T-cell (primary cell): ENCODE measurements around the gene KCNMA1. TPM values are rescaled to one million over a fixed set of nuclear protein-coding genes. Genes with fewer than 3 reads are reported as not detected.

ENCODE experiments used
- ATAC-seq, 4 experiments: fragments of 200-7000 bp in 3 of 4; fragments of 150-1000 bp in 1 of 4; cut with Tn5 transposase; replicated peaks in 1 of 4; 1 replicate in 3 of 4; 2 replicates in 1 of 4; pipeline ENCODE4 v1.10.0; 2021; ENCODE audit warnings: moderate library complexity in 3 of 4, mild to moderate bottlenecking in 2 of 4, moderate number of reproducible peaks in 1 of 4
- CTCF ChIA-PET, 2 donors: fragments of 300-600 bp; sonication (Branson Sonifier 250); formaldehyde crosslinking; loops; one replicate each; lab custom pipeline; 2022; ENCODE audit warnings: antibody characterized with exemption in 2 of 2; lab: Charles Lee
- POLR2A ChIA-PET, 2 donors: fragments of 300-600 bp; sonication (Branson Sonifier 250); formaldehyde crosslinking; loops; one replicate each; lab custom pipeline; 2022; ENCODE audit warnings: antibody characterized with exemption in 2 of 2; lab: Charles Lee
- DNase-seq, 35 experiments: peaks; one replicate each; pipeline versions ENCODE4 v3.0.0 to v3.0.0-alpha.2; 2013 to 2023
- H3K27ac ChIP-seq: one replicate; pipeline ENCODE4 v1.5.1; 2013; ENCODE audit warnings: low read length
- H3K27me3 ChIP-seq, 2 experiments: replicated peaks in 1 of 2; 1 replicate in 1 of 2; 2 replicates in 1 of 2; pipeline versions ENCODE4 v1.6.1 to v1.7.0; 2013; ENCODE audit warnings: low read length in 1 of 2, mixed read lengths in 1 of 2; ENCODE audit not compliant: control insufficient read depth in 2 of 2, insufficient read depth in 2 of 2; ENCODE audit errors: extremely low read depth in 1 of 2
- H3K36me3 ChIP-seq, 2 donors: 1 replicate in 1 of 2; 2 replicates in 1 of 2; pipeline versions ENCODE4 v1.6.1 to v1.7.0; 2013; ENCODE audit warnings: low read length in 1 of 2; ENCODE audit not compliant: control insufficient read depth in 2 of 2, insufficient read depth in 1 of 2; ENCODE audit errors: extremely low read depth in 1 of 2
- H3K4me1 ChIP-seq, 2 experiments: 1 replicate in 1 of 2; 2 replicates in 1 of 2; pipeline versions ENCODE4 v1.6.1 to v1.7.0; 2013; ENCODE audit warnings: low read length in 2 of 2, mixed read lengths in 1 of 2; ENCODE audit not compliant: insufficient read depth in 2 of 2, control insufficient read depth in 1 of 2; ENCODE audit errors: extremely low read depth in 1 of 2
- H3K4me3 ChIP-seq, 2 donors: 1 replicate in 1 of 2; 2 replicates in 1 of 2; pipeline versions ENCODE4 v1.5.1 to v1.7.0; 2013; ENCODE audit warnings: mild to moderate bottlenecking in 2 of 2, low read length in 1 of 2, moderate library complexity in 1 of 2; ENCODE audit not compliant: control insufficient read depth in 1 of 2; ENCODE audit errors: extremely low read depth in 1 of 2
- H3K9me3 ChIP-seq: 2 replicates; pipeline ENCODE4 v1.7.0; 2013
- H3K27ac Mint-ChIP-seq, 2 donors: one replicate each; pipeline ENCODE4 v1.8.0; 2020 to 2021; ENCODE audit warnings: mild to moderate bottlenecking in 2 of 2, mixed read lengths in 2 of 2
- H3K27me3 Mint-ChIP-seq, 2 donors: one replicate each; pipeline ENCODE4 v1.8.0; 2021 to 2022; ENCODE audit warnings: mixed read lengths in 2 of 2
- H3K36me3 Mint-ChIP-seq: one replicate; pipeline ENCODE4 v1.8.0; 2021; ENCODE audit warnings: mixed read lengths
- H3K4me1 Mint-ChIP-seq, 3 donors: one replicate each; pipeline ENCODE4 v1.8.0; 2020 to 2022; ENCODE audit warnings: mixed read lengths in 3 of 3, mild to moderate bottlenecking in 1 of 3
- H3K4me3 Mint-ChIP-seq, 3 donors: one replicate each; pipeline ENCODE4 v1.8.0; 2020 to 2022; ENCODE audit warnings: mild to moderate bottlenecking in 3 of 3, mixed read lengths in 3 of 3, moderate library complexity in 3 of 3
- H3K9me3 Mint-ChIP-seq, 3 donors: one replicate each; pipeline ENCODE4 v1.8.0; 2020 to 2022; ENCODE audit warnings: mixed read lengths in 3 of 3
- WGBS: methylation state at CpG from one replicate; pipeline ENCODE4 v1.1.5; 2013; ENCODE audit warnings: missing lambda C conversion rate; ENCODE audit not compliant: insufficient coverage; 5-methylcytosine and 5-hydroxymethylcytosine counted together
- total RNA-seq, 35 experiments: library from RNA in 6 of 35; stranded (reverse) in 6 of 35; fragments of 120-200 nt in 1 of 35; gene quantifications; one replicate each; pipeline versions ENCODE4 v1.2.1 to v1.2.4 and lab custom pipeline; 2013 to 2026

Gene KCNMA1
- total RNA-seq, 5 donors from 2014 or later (not counting 1 experiment from before 2014, with no cell fraction given), result 0.14 to 1.6 (median 0.60) TPM

- Mint-ChIP-seq H3K27ac (no peak overlapping the region), H3K9me3 (no peaks in the 10 kb centered on the region), H3K4me3 (no peak overlapping the region), H3K4me1 (peaks cover 0 to 4% (median 0%) of the 10 kb centered on the region in 3 donors), H3K36me3 (no peaks in the 10 kb centered on the region), H3K27me3 (peaks cover 1 to 4% of the 10 kb centered on the region in 2 donors)
- no peak for DNase-seq
- WGBS, result no CpG with 5 or more reads among the region's 1 CpG
- peaks cover 0 to 6% of the 10 kb centered on the region in 2 experiments for H3K4me1 ChIP-seq
- H3K36me3 ChIP-seq, result no peaks in the 10 kb centered on the region
- ChIA-PET CTCF (no interaction called here), POLR2A (no interaction called here)
- no peak overlapping the region for H3K27ac ChIP-seq
- no peak overlapping the region for H3K4me3 ChIP-seq
- no peaks in the 10 kb centered on the region for H3K9me3 ChIP-seq
- H3K27me3 ChIP-seq, result peaks cover 0 to 7% of the 10 kb centered on the region in 2 experiments
- ATAC-seq, result no peak
Observed at GRCh38 chr10:77032188-77032570, 605.4 kb downstream of the KCNMA1 start.

DNA sequence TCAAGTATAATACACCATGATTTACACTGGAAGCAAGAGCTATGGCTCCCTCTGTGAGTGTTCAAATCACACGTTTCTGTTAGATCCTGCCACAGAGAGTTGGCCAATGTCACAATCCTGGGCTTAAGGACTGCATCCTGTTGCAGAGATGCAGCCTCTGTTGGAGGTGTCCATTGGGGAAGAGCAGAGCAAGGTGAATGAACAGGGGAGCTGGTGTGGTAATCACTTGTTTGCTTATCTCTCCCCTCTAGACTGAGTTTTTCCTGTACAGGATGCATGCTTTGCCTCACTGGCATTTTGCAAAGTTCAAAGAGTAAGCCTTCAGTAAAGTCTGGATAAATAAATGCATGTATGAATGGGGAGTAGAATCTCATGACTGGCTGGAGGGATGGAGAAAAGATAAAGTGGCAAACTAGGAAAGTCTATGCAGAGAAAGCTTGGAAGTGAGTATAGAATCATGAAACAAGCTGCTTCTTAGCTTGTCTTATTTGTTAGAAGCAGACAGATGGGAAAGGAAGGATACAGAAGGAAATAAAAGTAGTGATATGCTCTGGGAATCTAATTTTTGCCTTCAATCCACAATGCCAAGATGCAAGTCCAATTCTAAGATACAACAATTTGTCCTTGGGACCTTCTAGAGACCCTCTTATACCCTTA, 605.9 kb downstream of the KCNMA1 start:
- Histone ChIP-seq H3K9me3 (no peaks in the 10 kb centered on the region), H3K36me3 (no peaks in the 10 kb centered on the region), H3K27me3 (peaks cover 0 to 7% of the 10 kb centered on the region in 2 experiments), H3K4me1 (peaks cover 0 to 6% of the 10 kb centered on the region in 2 experiments), H3K27ac (no peak overlapping the region), H3K4me3 (no peak overlapping the region)
- peaks cover 1 to 4% of the 10 kb centered on the region in 2 donors for H3K27me3 Mint-ChIP-seq
- CTCF ChIA-PET, result no interaction called here
- DNase-seq (no peak), ATAC-seq (no peak)
- POLR2A ChIA-PET, result no interaction called here
- H3K9me3 Mint-ChIP-seq, result no peaks in the 10 kb centered on the region
- peaks cover 0 to 4% (median 0%) of the 10 kb centered on the region in 3 donors for H3K4me1 Mint-ChIP-seq
- no peak overlapping the region for H3K27ac Mint-ChIP-seq
- 17% methylated on average over 1 of the region's 1 CpG for WGBS
- H3K36me3 Mint-ChIP-seq, result no peaks in the 10 kb centered on the region
- H3K4me3 Mint-ChIP-seq, result no peak overlapping the region

DNA sequence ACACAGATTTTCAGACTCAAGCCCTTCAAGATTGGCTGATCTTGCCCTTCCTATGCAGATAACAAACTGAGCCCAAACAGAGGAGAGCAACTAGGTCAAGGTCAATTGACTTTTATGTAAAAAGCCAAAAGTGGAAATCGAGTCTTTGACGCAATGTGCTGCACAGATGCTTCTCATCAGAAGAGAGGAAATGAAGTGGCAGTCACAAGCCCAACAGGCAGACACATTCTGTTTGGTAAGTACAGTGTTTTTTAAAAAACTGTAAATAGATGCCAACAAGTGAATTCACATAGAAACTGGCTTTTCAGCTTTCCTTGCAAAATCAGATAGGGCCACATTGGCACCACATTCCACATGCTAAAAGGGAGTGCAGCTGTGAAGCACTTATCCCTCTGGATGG, 606.6 kb downstream of the KCNMA1 start:
- POLR2A ChIA-PET, result no interaction called here
- Histone ChIP-seq H3K9me3 (no peaks in the 10 kb centered on the region), H3K4me1 (peaks cover 0 to 6% of the 10 kb centered on the region in 2 experiments), H3K4me3 (no peak overlapping the region), H3K27me3 (peaks cover 0 to 7% of the 10 kb centered on the region in 2 experiments), H3K36me3 (no peaks in the 10 kb centered on the region), H3K27ac (no peak overlapping the region)
- Mint-ChIP-seq H3K4me1 (peaks cover 0 to 4% (median 0%) of the 10 kb centered on the region in 3 donors), H3K9me3 (no peaks in the 10 kb centered on the region), H3K4me3 (no peak overlapping the region), H3K36me3 (no peaks in the 10 kb centered on the region), H3K27me3 (peaks cover 1 to 4% of the 10 kb centered on the region in 2 donors), H3K27ac (no peak overlapping the region)
- 40% methylated on average over 1 of the region's 2 CpGs for WGBS
- DNase-seq, result no peak
- no peak for ATAC-seq
- CTCF ChIA-PET, result no interaction called here

- WGBS, result 51% methylated on average over 2 of the region's 4 CpGs
- Histone ChIP-seq H3K36me3 (no peaks in the 10 kb centered on the region), H3K27ac (no peak overlapping the region), H3K4me3 (no peak overlapping the region), H3K9me3 (no peaks in the 10 kb centered on the region), H3K4me1 (peaks cover 0 to 6% of the 10 kb centered on the region in 2 experiments), H3K27me3 (peaks cover 0 to 7% of the 10 kb centered on the region in 2 experiments)
- peaks cover 1 to 4% of the 10 kb centered on the region in 2 donors for H3K27me3 Mint-ChIP-seq
- ChIA-PET CTCF (interaction anchor here in 1 of 2 donors (0.6 kb wide), 1 partner anchor 79 kb away, joined by 3 read pairs; no protein-coding TSS in a partner anchor), POLR2A (no interaction called here)
- H3K4me1 Mint-ChIP-seq, result peaks cover 0 to 4% (median 0%) of the 10 kb centered on the region in 3 donors
- H3K36me3 Mint-ChIP-seq, result no peaks in the 10 kb centered on the region
- H3K27ac Mint-ChIP-seq, result no peak overlapping the region
- ATAC-seq (no peak), DNase-seq (no peak)
- no peaks in the 10 kb centered on the region for H3K9me3 Mint-ChIP-seq
- no peak overlapping the region for H3K4me3 Mint-ChIP-seq
Observed at GRCh38 chr10:77029777-77030717, 607.6 kb downstream of the KCNMA1 start.

DNA sequence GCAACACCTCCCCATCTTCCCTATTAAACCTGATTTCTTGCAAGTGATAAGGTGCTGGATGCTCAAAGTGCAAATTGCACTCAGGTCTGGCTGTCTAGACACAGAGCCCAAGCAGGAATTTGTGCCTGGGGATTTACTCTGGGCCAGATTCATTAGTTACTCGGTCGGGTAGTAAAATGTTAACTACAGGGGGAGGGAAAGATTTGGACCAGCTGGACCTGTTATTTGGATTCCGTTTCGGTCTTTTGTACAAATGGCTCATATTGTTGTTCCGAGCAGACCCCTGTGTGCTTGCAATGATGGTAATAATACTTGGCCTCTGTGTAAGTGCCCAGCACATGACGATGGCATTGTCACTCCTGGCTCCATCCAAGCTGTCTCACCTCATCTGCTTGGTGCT, 609.6 kb downstream of the KCNMA1 start:
- ATAC-seq, result no peak
- DNase-seq, result no peak
- Histone ChIP-seq H3K4me1 (peaks cover 0 to 6% of the 10 kb centered on the region in 2 experiments), H3K27ac (no peak overlapping the region), H3K9me3 (no peaks in the 10 kb centered on the region), H3K27me3 (peaks cover 0 to 7% of the 10 kb centered on the region in 2 experiments), H3K36me3 (no peaks in the 10 kb centered on the region), H3K4me3 (no peak overlapping the region)
- POLR2A ChIA-PET, result no interaction called here
- no peak overlapping the region for H3K27ac Mint-ChIP-seq
- CTCF ChIA-PET, result no interaction called here
- peaks cover 0 to 4% (median 0%) of the 10 kb centered on the region in 3 donors for H3K4me1 Mint-ChIP-seq
- H3K36me3 Mint-ChIP-seq, result no peaks in the 10 kb centered on the region
- H3K9me3 Mint-ChIP-seq, result no peaks in the 10 kb centered on the region
- H3K27me3 Mint-ChIP-seq, result peaks cover 1 to 7% of the 10 kb centered on the region in 2 donors
- no peak overlapping the region for H3K4me3 Mint-ChIP-seq
- WGBS, result 84% methylated on average over 4 of the region's 6 CpGs

DNA sequence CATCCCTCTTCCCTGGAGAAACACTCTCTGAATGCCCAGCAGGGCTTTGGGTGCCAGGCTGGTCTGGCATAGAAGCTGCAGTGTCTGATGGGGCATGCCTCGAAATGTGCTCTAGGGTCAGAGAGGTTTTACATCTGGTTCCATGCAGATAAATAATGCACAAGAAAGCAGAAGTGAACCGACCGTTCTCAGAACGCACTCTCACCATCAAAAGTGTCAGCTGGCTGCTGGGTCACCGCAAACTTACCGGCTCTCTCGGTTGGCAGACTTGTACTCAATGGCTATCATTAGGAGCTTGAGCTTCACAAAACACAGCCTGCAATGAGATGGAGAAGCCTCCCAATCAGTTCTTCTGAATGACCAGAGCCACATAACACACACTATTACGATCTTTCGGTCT, 610.0 kb downstream of the KCNMA1 start:
- Mint-ChIP-seq H3K4me3 (no peak overlapping the region), H3K4me1 (peaks cover 0 to 4% (median 0%) of the 10 kb centered on the region in 3 donors), H3K27ac (no peak overlapping the region), H3K36me3 (no peaks in the 10 kb centered on the region), H3K27me3 (peaks cover 1 to 11% of the 10 kb centered on the region in 2 donors), H3K9me3 (no peaks in the 10 kb centered on the region)
- peaks cover 0 to 6% of the 10 kb centered on the region in 2 experiments for H3K4me1 ChIP-seq
- ChIA-PET POLR2A (no interaction called here), CTCF (no interaction called here)
- DNase-seq (peak in 1 of 35 experiments; percentile 11), ATAC-seq (no peak)
- peaks cover 0 to 7% of the 10 kb centered on the region in 2 experiments for H3K27me3 ChIP-seq
- no peaks in the 10 kb centered on the region for H3K36me3 ChIP-seq
- no peak overlapping the region for H3K27ac ChIP-seq
- 39% methylated on average over 4 of the region's 9 CpGs for WGBS
- no peaks in the 10 kb centered on the region for H3K9me3 ChIP-seq
- no peak overlapping the region for H3K4me3 ChIP-seq
